DND-41 (cell line): ENCODE measurements around the gene SEC16A.

Experiments used
- ATAC-seq: fragments of 200-7000 bp; cut with Tn5 transposase; 3 replicates; pipeline ENCODE4 v1.9.1; 2021; ENCODE audit warnings: low read depth; ENCODE audit not compliant: insufficient read depth
- DNase-seq: peaks from one replicate; pipeline ENCODE4 v3.0.0-alpha.2; 2020
- H2AFZ ChIP-seq: 2 replicates; pipeline ENCODE4 v1.6.0; 2012; ENCODE audit warnings: low read depth, low read length
- H3K27ac ChIP-seq: 2 replicates; pipeline ENCODE4 v1.5.1; 2012; ENCODE audit warnings: low read length, inconsistent platforms
- H3K27me3 ChIP-seq: fragments of 200-600 bp; sonication (generic); 2 replicates; pipeline ENCODE4 v1.6.0; 2012; ENCODE audit warnings: low read length, mild to moderate bottlenecking, inconsistent platforms; ENCODE audit not compliant: insufficient read depth, poor library complexity
- H3K36me3 ChIP-seq: 2 replicates; pipeline ENCODE4 v1.5.1; 2012; ENCODE audit warnings: low read length, inconsistent platforms; ENCODE audit not compliant: insufficient read depth
- H3K4me1 ChIP-seq: 2 replicates; pipeline ENCODE4 v1.5.1; 2012; ENCODE audit warnings: mild to moderate bottlenecking, low read length; ENCODE audit not compliant: insufficient read depth
- H3K4me2 ChIP-seq: 2 replicates; pipeline ENCODE4 v1.6.0; 2012; ENCODE audit warnings: mild to moderate bottlenecking, moderate library complexity, low read length, inconsistent platforms; ENCODE audit not compliant: insufficient read depth
- H3K4me3 ChIP-seq, 2 experiments: fragments of 200-600 bp in 1 of 2; shearing (Covaris generic) in 1 of 2; 2 replicates each; pipeline ENCODE4 v1.5.1; 2012 to 2016; ENCODE audit warnings: inconsistent platforms in 2 of 2, low read length in 2 of 2, mild to moderate bottlenecking in 2 of 2, low read depth in 1 of 2, moderate library complexity in 1 of 2
- H3K79me2 ChIP-seq: 2 replicates; pipeline ENCODE4 v1.6.0; 2012; ENCODE audit warnings: low read length, inconsistent platforms; ENCODE audit not compliant: insufficient read depth
- H3K9ac ChIP-seq: 2 replicates; pipeline ENCODE4 v1.6.0; 2012; ENCODE audit warnings: low read depth, mild to moderate bottlenecking, inconsistent platforms, low read length, moderate library complexity
- H3K9me3 ChIP-seq: 2 replicates; pipeline ENCODE4 v1.5.1; 2012; ENCODE audit warnings: low read length, moderate library complexity, mild to moderate bottlenecking, inconsistent platforms; ENCODE audit not compliant: insufficient read depth, severe bottlenecking
- H4K20me1 ChIP-seq: 2 replicates; pipeline ENCODE4 v1.6.0; 2012; ENCODE audit warnings: low read length; ENCODE audit not compliant: insufficient read depth
- CTCF ChIP-seq: IDR thresholded peaks from 2 replicates; pipeline ENCODE4 v1.5.1; 2012; ENCODE audit warnings: borderline replicate concordance, low read length, moderate library complexity, mild to moderate bottlenecking; ENCODE audit not compliant: poor library complexity, severe bottlenecking; ENCODE audit errors: extremely low read depth
- EZH2 ChIP-seq: IDR thresholded peaks from 3 replicates; pipeline ENCODE4 v1.6.1; 2012; ENCODE audit warnings: borderline replicate concordance, low read depth, mild to moderate bottlenecking, moderate library complexity, low read length, inconsistent platforms; ENCODE audit not compliant: severe bottlenecking

The SEC16A gene

GRCh38 chr9:136391737-136392537 is 90.9 kb downstream of the SEC16A start:
- no peak overlapping the region for H2AFZ ChIP-seq
- ATAC-seq (no peak), DNase-seq (no peak)
- TF ChIP-seq EZH2 = no peak
- TF ChIP-seq CTCF = no peak
- H4K20me1 ChIP-seq = peaks cover 12% of the 10 kb centered on the region; the same call in 1 of the 2 replicates
- H3K27ac ChIP-seq = no peak overlapping the region
- no peaks in the 10 kb centered on the region for H3K27me3 ChIP-seq
- no peak overlapping the region for H3K9ac ChIP-seq
- H3K4me3 ChIP-seq = no peak overlapping the region
- H3K36me3 ChIP-seq = peaks cover 83% of the 10 kb centered on the region
- H3K4me2 ChIP-seq = no peak overlapping the region
- no peaks in the 10 kb centered on the region for H3K79me2 ChIP-seq
- H3K4me1 ChIP-seq = no peaks in the 10 kb centered on the region
- H3K9me3 ChIP-seq = no peaks in the 10 kb centered on the region
